Measurements from ENCODE around the gene CAPN15.
"Not testable (repeated sequence)": the region's sequence is repeated elsewhere in the genome, so short reads cannot be mapped to it uniquely, and the experiment has no call there.

The CAPN15 gene

GRCh38 chr16:592518-593306, 65.2 kb downstream of the CAPN15 start:
- DNase-seq (ENCODE audit: low read depth) = no peak

- DNase-seq (ENCODE audit: low read depth) = no peak
Observed at GRCh38 chr16:593406-593805, 65.9 kb downstream of the CAPN15 start.

GRCh38 chr16:593807-594206, 66.3 kb downstream of the CAPN15 start:
- DNase-seq (ENCODE audit: low read depth) = no peak

DNA sequence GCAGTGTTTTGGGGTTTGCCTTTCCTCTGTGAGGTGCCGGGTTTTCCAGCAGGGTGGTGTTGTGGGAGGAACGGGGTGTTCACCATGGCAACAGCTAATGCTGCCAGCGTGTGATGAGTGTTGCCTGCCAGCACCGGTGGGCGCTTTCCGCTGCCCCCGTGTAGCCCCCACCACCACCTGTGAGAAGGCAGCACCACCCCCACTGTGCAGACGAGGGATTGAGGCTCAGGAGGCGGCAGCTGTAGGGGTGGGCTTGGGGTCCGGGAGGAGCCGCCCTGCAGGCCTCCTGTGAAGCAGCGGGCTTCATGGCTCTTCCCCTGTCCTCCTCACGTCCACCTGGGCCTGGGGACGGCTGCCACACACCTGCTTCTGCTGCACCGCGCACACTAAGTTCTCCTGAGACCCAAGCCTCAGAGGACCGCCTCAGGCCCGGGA, 67.6 kb downstream of the CAPN15 start:
- DNase-seq (ENCODE audit: low read depth) = no peak

DNA sequence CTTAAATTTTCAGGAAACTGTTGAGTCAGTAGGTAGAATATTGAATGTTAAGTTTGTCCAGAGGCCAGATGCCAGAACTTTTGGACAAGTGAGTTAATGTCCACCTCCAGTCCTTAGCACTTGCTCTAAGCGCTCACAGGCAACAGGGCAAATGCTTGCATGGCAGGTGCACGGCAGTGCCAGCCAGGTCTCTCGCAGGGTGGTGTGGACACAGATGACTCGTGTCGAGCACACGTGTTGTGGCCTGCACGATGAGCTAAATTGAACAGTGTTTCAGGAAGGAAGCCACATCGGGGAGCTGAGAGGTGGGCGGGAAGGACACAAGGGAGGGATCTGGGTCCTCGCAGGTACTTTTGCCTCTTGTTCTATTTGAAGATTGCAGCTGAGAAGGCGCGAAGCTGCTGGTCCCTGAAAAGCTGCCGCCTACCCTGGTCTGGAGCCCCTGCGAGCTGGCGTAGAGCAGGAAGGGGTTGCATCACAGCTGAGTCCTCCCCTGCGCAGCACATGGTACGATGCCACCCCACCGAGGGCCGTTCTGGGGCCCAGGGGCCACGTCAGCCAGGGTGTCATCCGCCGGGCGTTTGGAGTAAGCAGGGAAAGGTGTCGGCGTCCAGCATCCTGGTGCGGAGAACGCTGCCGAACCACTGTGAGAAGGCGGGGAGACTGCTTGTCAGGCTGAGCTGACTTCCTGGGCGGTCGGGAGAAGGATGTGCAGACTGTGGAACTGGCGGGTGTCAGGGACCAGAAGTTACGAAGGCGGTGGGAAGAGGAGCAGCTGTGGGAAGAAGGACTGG, 68.6 kb downstream of the CAPN15 start:
- no peak for DNase-seq (ENCODE audit: low read depth)

GRCh38 chr16:596736-597060, 69.2 kb downstream of the CAPN15 start:
- DNase-seq (ENCODE audit: low read depth) = no peak

GRCh38 chr16:597655-598054, 70.1 kb downstream of the CAPN15 start:
- not testable (repeated sequence) for DNase-seq (ENCODE audit: low read depth)

DNA sequence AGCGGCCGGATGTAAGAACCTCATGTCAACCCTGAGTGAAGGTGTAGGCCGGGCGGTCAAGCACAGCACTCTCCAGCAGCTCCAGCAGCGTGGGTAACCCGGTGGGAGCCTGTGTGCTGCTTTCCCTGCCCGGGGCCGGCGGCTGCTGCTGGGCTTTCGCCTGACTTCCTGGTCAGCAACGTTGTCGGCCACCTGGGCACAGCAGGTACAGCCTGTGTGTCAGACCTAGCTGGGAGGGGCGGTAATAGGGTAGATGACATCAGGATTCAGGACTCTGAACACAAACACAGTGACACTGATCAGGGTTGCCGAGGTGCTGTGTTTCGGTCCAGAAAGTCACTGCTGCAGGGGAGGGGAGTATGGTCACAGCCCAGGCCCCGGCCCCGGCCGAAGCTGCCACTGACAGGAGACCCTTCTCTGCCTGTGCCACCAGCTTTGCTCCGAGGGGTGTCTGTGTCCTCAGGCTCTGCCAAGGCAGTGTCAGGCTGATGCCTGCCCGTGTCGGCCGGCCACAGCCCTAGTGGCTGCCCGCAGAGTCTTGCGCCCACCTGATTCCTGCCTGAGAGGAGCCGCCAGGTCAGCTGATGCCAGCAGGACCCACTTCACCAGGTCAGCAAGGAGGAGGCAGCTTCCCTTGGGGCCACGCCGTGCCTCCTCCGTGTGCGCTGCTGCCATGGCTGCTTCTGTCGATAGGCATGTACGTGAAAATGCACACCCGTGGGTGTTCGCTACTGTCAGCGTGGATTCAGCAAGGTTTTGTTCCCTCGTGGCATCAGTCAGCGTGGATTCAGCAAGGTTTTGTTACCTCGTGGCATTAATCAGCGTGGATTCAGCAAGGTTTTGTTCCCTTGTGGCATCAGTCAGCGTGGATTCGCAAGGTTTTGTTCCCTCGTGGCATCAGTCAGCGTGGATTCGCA, 71.6 kb downstream of the CAPN15 start:
- no peak for DNase-seq (ENCODE audit: low read depth)

GRCh38 chr16:600781-601180, 73.3 kb downstream of the CAPN15 start:
- no peak for DNase-seq (ENCODE audit: low read depth)

DNA sequence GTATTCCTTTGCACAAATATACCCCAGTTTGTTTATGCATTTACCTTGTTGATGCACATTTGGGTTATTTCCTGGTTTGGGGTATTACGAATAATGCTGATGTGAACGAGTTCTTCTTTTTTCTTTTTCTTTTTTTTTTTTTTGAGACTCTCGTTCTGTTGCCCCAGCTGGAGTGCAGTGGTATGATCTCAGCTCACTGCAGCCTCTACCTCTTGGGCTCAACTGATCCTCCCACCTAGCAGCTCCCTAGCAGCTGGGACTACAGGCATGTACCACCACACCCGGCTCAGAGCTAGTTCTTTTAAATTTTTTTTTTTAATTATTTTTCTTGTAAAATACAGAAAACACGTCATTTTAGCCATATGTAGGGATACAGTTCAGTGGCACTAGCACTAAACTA, 76.4 kb downstream of the CAPN15 start:
- DNase-seq (ENCODE audit: low read depth) = no peak
